Body of pancreas (tissue), 4 donors: Measurements from ENCODE around the gene SYNE2. TPM values are rescaled to one million over a fixed set of nuclear protein-coding genes. Genes with fewer than 3 reads are reported as not detected.

Experiments
- ATAC-seq: fragments of 150-250 bp; one replicate; pipeline ENCODE4 v1.9.1; 2016
- DNase-seq, 4 donors: peaks; one replicate each; pipeline ENCODE4 v3.0.0-alpha.2; 2019
- H3K27ac ChIP-seq, 4 donors: fragments of 200-600 bp; sonication (generic); 1 replicate in 3 of 4; 2 replicates in 1 of 4; pipeline versions ENCODE4 v1.5.1 to v1.6.1; 2016 to 2019; ENCODE audit warnings: mild to moderate bottlenecking in 1 of 4, mixed read lengths in 1 of 4, moderate library complexity in 1 of 4
- H3K27me3 ChIP-seq, 2 donors: fragments of 200-600 bp; sonication (generic); one replicate each; pipeline ENCODE4 v1.6.0; 2016; ENCODE audit warnings: mild to moderate bottlenecking in 1 of 2
- H3K36me3 ChIP-seq, 2 donors: fragments of 200-600 bp; sonication (generic); replicated peaks in 1 of 2; 2 replicates each; pipeline ENCODE4 v1.5.1; 2016; ENCODE audit warnings: low read depth in 2 of 2; ENCODE audit not compliant: insufficient read depth in 1 of 2
- H3K4me1 ChIP-seq: fragments of 200-600 bp; sonication (generic); one replicate; pipeline ENCODE4 v1.6.0; 2016
- H3K4me3 ChIP-seq, 2 donors: fragments of 200-600 bp; sonication (generic); 1 replicate in 1 of 2; 2 replicates in 1 of 2; pipeline ENCODE4 v1.5.1; 2016 to 2019
- H3K9me3 ChIP-seq, 3 donors: fragments of 200-600 bp; sonication (generic); 1 replicate in 2 of 3; 2 replicates in 1 of 3; pipeline ENCODE4 v1.5.1; 2016
- POLR2A ChIP-seq, 3 donors: fragments of 450-650 bp; IDR thresholded peaks; one replicate each; pipeline ENCODE4 v1.6.1; 2016; ENCODE audit warnings: antibody characterized with exemption in 3 of 3, mild to moderate bottlenecking in 2 of 3
- WGBS, 2 donors: methylation state at CpG; one replicate each; pipeline ENCODE4 v1.1.5; 2017; 5-methylcytosine and 5-hydroxymethylcytosine counted together
- intact Hi-C: fragments of 100-400 bp; cut with DNase I; formaldehyde crosslinking; loops from one replicate; pipeline ENCODE4 v1.15.1; 2023
- total RNA-seq, 2 donors: library from RNA; depleted of rRNA; stranded (reverse); fragments of >200 nt; gene quantifications; one replicate each; pipeline ENCODE4 v1.1.0, GENCODE V29; 2016
- TF ChIP-seq, protein P1 (sequence below), 7 experiments: fragments of 450-650 bp in 4 of 7; fragments of 200-600 bp in 3 of 7; sonication (generic) in 3 of 7; IDR thresholded peaks; one replicate each; pipeline ENCODE4 v1.5.1; 2016 to 2019; ENCODE audit warnings: antibody characterized with exemption in 7 of 7

Gene SYNE2
- total RNA-seq, 2 donors from 2014 or later, result 163 to 240 TPM

DNA sequence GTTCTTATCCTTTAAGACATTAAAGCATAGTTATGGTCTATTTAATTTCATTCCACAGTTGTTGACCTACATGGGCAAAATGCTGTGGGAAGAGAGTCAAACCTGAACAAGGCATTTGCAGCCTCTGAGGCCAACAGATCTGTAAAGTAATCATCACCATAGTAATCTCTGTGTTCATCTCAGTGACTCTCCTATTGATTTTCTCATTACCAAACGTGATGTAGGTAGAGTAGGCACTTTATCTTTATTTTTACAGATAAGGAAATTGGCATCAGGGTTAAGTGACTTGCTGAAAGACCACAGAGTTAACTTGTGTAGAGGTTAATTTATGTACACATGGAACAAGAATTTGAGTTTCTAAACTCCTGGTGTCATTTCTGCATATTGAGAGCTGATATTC lies 238.4 kb downstream of the SYNE2 start:
- Histone ChIP-seq H3K27ac (peak overlapping the region in 3 of 4 donors; percentile 13 to 58 (median 55)), H3K9me3 (no peaks in the 10 kb centered on the region), H3K4me3 (no peak overlapping the region), H3K4me1 (peaks cover 28% of the 10 kb centered on the region), H3K27me3 (no peaks in the 10 kb centered on the region), H3K36me3 (no peaks in the 10 kb centered on the region)
- TF ChIP-seq, protein P1, sequence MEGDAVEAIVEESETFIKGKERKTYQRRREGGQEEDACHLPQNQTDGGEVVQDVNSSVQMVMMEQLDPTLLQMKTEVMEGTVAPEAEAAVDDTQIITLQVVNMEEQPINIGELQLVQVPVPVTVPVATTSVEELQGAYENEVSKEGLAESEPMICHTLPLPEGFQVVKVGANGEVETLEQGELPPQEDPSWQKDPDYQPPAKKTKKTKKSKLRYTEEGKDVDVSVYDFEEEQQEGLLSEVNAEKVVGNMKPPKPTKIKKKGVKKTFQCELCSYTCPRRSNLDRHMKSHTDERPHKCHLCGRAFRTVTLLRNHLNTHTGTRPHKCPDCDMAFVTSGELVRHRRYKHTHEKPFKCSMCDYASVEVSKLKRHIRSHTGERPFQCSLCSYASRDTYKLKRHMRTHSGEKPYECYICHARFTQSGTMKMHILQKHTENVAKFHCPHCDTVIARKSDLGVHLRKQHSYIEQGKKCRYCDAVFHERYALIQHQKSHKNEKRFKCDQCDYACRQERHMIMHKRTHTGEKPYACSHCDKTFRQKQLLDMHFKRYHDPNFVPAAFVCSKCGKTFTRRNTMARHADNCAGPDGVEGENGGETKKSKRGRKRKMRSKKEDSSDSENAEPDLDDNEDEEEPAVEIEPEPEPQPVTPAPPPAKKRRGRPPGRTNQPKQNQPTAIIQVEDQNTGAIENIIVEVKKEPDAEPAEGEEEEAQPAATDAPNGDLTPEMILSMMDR (IDR thresholded peaks at IDR 0.05), result no peak
- TF ChIP-seq POLR2A (IDR thresholded peaks at IDR 0.05), result no peak
- ATAC-seq (peak; percentile 55), DNase-seq (no peak)
- 28 to 43% methylated on average over 1 of the region's 1 CpG for WGBS, 2 donors
- intact Hi-C loops, result no loop called here

DNA sequence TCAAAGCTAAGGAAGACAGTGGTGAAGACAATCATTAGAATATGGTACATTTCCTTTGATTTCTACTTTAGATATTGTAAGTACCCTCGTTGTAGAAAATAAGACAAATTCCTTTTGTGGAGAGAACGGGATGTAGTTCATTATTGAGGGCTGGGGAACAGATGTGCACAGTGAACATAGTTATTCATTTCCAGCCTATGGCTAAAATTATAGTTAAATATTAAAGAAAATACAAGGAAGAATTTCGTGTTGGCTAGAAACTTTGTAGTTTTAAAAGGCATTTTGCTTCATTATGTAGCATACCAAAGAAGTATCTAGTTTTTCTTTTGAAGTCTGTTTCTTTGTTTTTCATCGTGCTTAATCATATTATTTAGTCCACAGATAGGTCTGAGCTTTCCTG lies 239.5 kb downstream of the SYNE2 start:
- no peaks in the 10 kb centered on the region for H3K27me3 ChIP-seq
- peaks cover 28% of the 10 kb centered on the region for H3K4me1 ChIP-seq
- TF ChIP-seq, protein P1 (IDR thresholded peaks at IDR 0.05), result no peak
- TF ChIP-seq POLR2A (IDR thresholded peaks at IDR 0.05), result no peak
- peak; percentile 57 for ATAC-seq
- no peaks in the 10 kb centered on the region for H3K9me3 ChIP-seq
- H3K36me3 ChIP-seq, result no peaks in the 10 kb centered on the region
- H3K4me3 ChIP-seq, result no peak overlapping the region
- WGBS, 2 donors, result 49 to 55% methylated on average over 4 of the region's 4 CpGs
- DNase-seq, result no peak
- peak overlapping the region in 3 of 4 donors; percentile 24 to 58 (median 55) for H3K27ac ChIP-seq
- intact Hi-C loops, result no loop called here

DNA sequence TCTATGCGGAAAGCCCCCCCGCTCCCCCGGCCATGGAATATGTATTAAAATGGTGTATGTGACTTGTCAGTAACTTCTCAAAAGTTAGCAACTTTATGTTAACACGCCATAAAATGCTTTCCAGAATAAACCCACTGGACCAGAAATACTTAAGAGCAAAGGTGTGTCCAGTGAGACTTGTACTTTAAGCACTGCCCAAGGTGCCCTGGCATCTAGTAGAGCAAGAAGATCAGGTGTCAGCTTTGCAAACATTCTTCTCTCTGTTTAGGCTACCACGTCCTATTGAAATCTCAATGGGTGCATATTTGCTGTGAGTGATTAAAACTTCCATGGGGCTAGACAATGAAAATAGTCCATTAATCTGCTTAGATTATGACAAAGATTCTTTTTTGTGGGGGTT lies 240.1 kb downstream of the SYNE2 start:
- ATAC-seq (no peak), DNase-seq (no peak)
- TF ChIP-seq POLR2A (IDR thresholded peaks at IDR 0.05), result no peak
- TF ChIP-seq, protein P1 (IDR thresholded peaks at IDR 0.05), result no peak
- Histone ChIP-seq H3K9me3 (no peaks in the 10 kb centered on the region), H3K27ac (peak overlapping the region in 3 of 4 donors; percentile 24 to 58 (median 41)), H3K4me1 (peaks cover 28% of the 10 kb centered on the region), H3K4me3 (no peak overlapping the region), H3K36me3 (no peaks in the 10 kb centered on the region), H3K27me3 (no peaks in the 10 kb centered on the region)
- intact Hi-C loops, result no loop called here
- WGBS, 2 donors, result 69 to 71% methylated on average over 5 of the region's 5 CpGs

DNA sequence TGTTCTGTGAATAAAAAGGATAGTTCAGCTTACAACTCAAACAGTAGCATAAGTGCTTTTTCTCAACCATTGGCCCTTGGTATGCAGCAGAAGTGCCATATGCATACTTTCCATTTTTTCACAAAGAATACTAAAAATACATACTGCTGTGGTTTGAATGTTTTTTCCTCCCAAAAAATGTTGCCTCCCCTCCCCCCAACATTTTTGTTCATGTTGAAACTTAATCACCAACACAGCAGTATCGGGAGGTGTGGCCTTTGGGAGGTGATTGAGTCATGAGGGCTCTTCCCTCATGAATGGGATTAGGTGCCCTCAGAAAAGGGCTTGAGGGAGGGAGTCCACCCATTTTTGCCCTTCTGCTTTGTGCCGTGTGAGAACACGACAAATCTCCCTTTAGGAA lies 242.8 kb downstream of the SYNE2 start:
- no peak for ATAC-seq
- peaks cover 18% of the 10 kb centered on the region for H3K4me1 ChIP-seq
- H3K36me3 ChIP-seq, result no peaks in the 10 kb centered on the region

DNA sequence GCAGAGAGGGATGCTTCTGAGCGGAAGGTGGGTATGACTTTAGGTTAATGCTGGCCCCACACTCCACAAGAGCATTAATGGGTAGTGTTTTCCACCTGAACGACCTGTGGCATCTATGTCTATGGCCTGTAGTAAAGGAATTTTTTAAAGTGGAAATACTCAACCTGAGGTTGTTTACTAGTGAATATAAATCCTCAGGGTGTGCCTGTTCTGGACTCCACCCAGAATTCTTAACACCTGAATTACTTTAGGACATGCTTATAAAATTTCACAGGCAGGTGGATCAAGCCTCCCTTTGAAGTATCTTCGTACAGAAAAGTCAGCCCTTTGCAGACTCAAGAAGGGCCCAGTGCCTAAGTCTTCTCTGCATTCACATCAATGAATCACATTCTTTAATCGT lies 245.3 kb downstream of the SYNE2 start:
- ATAC-seq, result no peak
- intact Hi-C loops, result no loop called here
- no peak for DNase-seq
- TF ChIP-seq POLR2A (IDR thresholded peaks at IDR 0.05), result no peak
- TF ChIP-seq, protein P1 (IDR thresholded peaks at IDR 0.05), result no peak
- Histone ChIP-seq H3K4me1 (peaks cover 8% of the 10 kb centered on the region), H3K27ac (no peak overlapping the region), H3K4me3 (no peak overlapping the region), H3K27me3 (no peaks in the 10 kb centered on the region), H3K36me3 (no peaks in the 10 kb centered on the region), H3K9me3 (no peaks in the 10 kb centered on the region)
- 60 to 83% methylated on average over 4 of the region's 4 CpGs for WGBS, 2 donors

More for the DNA sequence above, 242.8 kb downstream of the SYNE2 start:
- intact Hi-C loops, result no loop called here
- no peak for DNase-seq
- Histone ChIP-seq H3K4me3 (no peak overlapping the region), H3K9me3 (no peaks in the 10 kb centered on the region), H3K27ac (no peak overlapping the region), H3K27me3 (no peaks in the 10 kb centered on the region)
- 95% methylated on average over 3 of the region's 3 CpGs for WGBS, 2 donors
- TF ChIP-seq, protein P1 (IDR thresholded peaks at IDR 0.05), result no peak
- TF ChIP-seq POLR2A (IDR thresholded peaks at IDR 0.05), result no peak
